HepG2 (cell line): ENCODE results near the gene PRSS53. TPM values are rescaled to one million over a fixed set of nuclear protein-coding genes. Genes with fewer than 3 reads are reported as not detected.
A peak's percentile ranks its signal among the peaks of the same experiment; 100 is the strongest.

Experiments
- ATF7-NPFF ChIP-seq: sonication (generic); formaldehyde crosslinking; IDR thresholded peaks from 2 replicates; pipeline ENCODE4 v1.8.1; 2023; ENCODE audit warnings: mild to moderate bottlenecking, low read depth, missing genetic modification reagents, moderate library complexity
- ATRX ChIP-seq: sonication (generic); formaldehyde crosslinking; IDR thresholded peaks from 2 replicates; pipeline ENCODE4 v1.4.0; 2020; ENCODE audit warnings: missing genetic modification reagents, borderline replicate concordance
- BHLHE40 ChIP-seq: IDR thresholded peaks from 2 replicates; pipeline ENCODE4 v1.6.1; 2011; ENCODE audit warnings: low read length, improper control_type of control experiment
- CBFB ChIP-seq: sonication (generic); formaldehyde crosslinking; IDR thresholded peaks from 2 replicates; pipeline ENCODE4 v1.4.0; 2020; ENCODE audit warnings: missing genetic modification reagents
- HMGXB4 ChIP-seq, 2 experiments: sonication (generic) in 1 of 2; formaldehyde crosslinking in 1 of 2; IDR thresholded peaks; 2 replicates each; pipeline versions ENCODE4 v1.4.0 to v1.6.1; 2018 to 2020; ENCODE audit warnings: missing genetic modification reagents in 2 of 2, borderline replicate concordance in 1 of 2, low read depth in 1 of 2, mild to moderate bottlenecking in 1 of 2, missing biosample characterization in 1 of 2
- KDM1A ChIP-seq: IDR thresholded peaks from 2 replicates; pipeline ENCODE4 v1.6.1; 2016; ENCODE audit warnings: missing compliant biosample characterization
- LCORL ChIP-seq, 2 experiments: fragments of 450-650 bp in 1 of 2; sonication (generic) in 1 of 2; formaldehyde crosslinking in 1 of 2; IDR thresholded peaks; 2 replicates each; pipeline versions ENCODE4 v1.5.0 to v1.6.1; 2017 to 2020; ENCODE audit warnings: antibody characterized with exemption in 1 of 2, missing genetic modification reagents in 1 of 2
- MTF1 ChIP-seq: sonication (generic); formaldehyde crosslinking; IDR thresholded peaks from 2 replicates; pipeline ENCODE4 v1.5.0; 2020; ENCODE audit warnings: missing genetic modification reagents
- NKX3-1 ChIP-seq: sonication (generic); formaldehyde crosslinking; IDR thresholded peaks from 2 replicates; pipeline ENCODE4 v1.5.0; 2020; ENCODE audit warnings: missing genetic modification reagents
- REL ChIP-seq: sonication (generic); formaldehyde crosslinking; conservative IDR thresholded peaks from 2 replicates; pipeline ENCODE4 v1.8.0; 2022; ENCODE audit warnings: mild to moderate bottlenecking, missing genetic modification reagents, moderate library complexity
- SOX6 ChIP-seq, 2 experiments: fragments of 450-650 bp in 1 of 2; sonication (generic) in 1 of 2; formaldehyde crosslinking in 1 of 2; IDR thresholded peaks; 2 replicates each; pipeline versions ENCODE4 v1.4.0 to v1.6.1; 2017 to 2020; ENCODE audit warnings: antibody characterized with exemption in 1 of 2, mild to moderate bottlenecking in 1 of 2, missing genetic modification reagents in 1 of 2
- TARDBP ChIP-seq: sonication (generic); formaldehyde crosslinking; IDR thresholded peaks from 2 replicates; pipeline ENCODE4 v1.8.0; 2022; ENCODE audit warnings: mild to moderate bottlenecking, missing genetic modification reagents
- ZBTB39 ChIP-seq: sonication (generic); formaldehyde crosslinking; IDR thresholded peaks from 2 replicates; pipeline ENCODE4 v1.5.0; 2020; ENCODE audit warnings: missing genetic modification reagents
- ZNF546 ChIP-seq: sonication (generic); formaldehyde crosslinking; conservative IDR thresholded peaks from 2 replicates; pipeline ENCODE4 v1.8.1; 2023; ENCODE audit warnings: mild to moderate bottlenecking, missing genetic modification reagents
- ZNF547 ChIP-seq: sonication (generic); formaldehyde crosslinking; IDR thresholded peaks from 2 replicates; pipeline ENCODE4 v1.5.1; 2020; ENCODE audit warnings: mild to moderate bottlenecking, missing genetic modification reagents
- ZNF704 ChIP-seq: sonication (generic); formaldehyde crosslinking; IDR thresholded peaks from 2 replicates; pipeline ENCODE4 v1.8.1; 2023; ENCODE audit warnings: mild to moderate bottlenecking, inconsistent platforms, moderate library complexity, missing genetic modification reagents, borderline replicate concordance
- ZNF776 ChIP-seq: sonication (generic); formaldehyde crosslinking; IDR thresholded peaks from 2 replicates; pipeline ENCODE4 v1.4.0; 2020; ENCODE audit warnings: mild to moderate bottlenecking, missing genetic modification reagents
- ZNF788 ChIP-seq: sonication (generic); formaldehyde crosslinking; IDR thresholded peaks from 2 replicates; pipeline ENCODE4 v1.5.0; 2020; ENCODE audit warnings: mild to moderate bottlenecking, missing genetic modification reagents, borderline replicate concordance
- polyA plus RNA-seq, 8 experiments: library from polyadenylated mRNA; depleted of rRNA in 3 of 8; stranded (reverse) in 7 of 8; unstranded in 1 of 8; fragments of >200 nt; fragmentation: Illumina TruSeq in 4 of 8; extraction: Trizol in 4 of 8; gene quantifications; 2 replicates each; pipeline versions ENCODE4 v1.2.1 to v1.2.3, GENCODE V29; 2011 to 2016; ENCODE audit warnings: low read depth in 4 of 8, missing spikeins in 1 of 8, mixed read lengths in 1 of 8; ENCODE audit not compliant: insufficient read depth in 1 of 8
- total RNA-seq, 5 experiments: library from RNA; depleted of rRNA; stranded (reverse); fragments of >200 nt; fragmentation: Illumina TruSeq; extraction: Trizol; gene quantifications; 2 replicates each; pipeline ENCODE4 v1.2.3, GENCODE V29; 2016; ENCODE audit warnings: low read depth in 1 of 5

PRSS53 gene
- total and polyA plus RNA-seq, 2 of the 13 experiments (the other 11 are each of a cell fraction or from before 2014, with no cell fraction given), result 2.2 to 7.4 TPM

GRCh38 chr16:31105677-31106213 is 17.0 kb upstream of the PRSS53 start (continued):
- no peak for TF ChIP-seq ATRX (CRISPR knock-in tag)
- peak; percentile 68; the same call in 1 of the 2 replicates for TF ChIP-seq REL
- no peak; the same call in 1 of the 2 replicates for TF ChIP-seq MTF1 (CRISPR knock-in tag)
- peak; percentile 98 for TF ChIP-seq TARDBP (CRISPR knock-in tag)
- TF ChIP-seq ZNF704, result peak; percentile 97
- TF ChIP-seq LCORL (IDR thresholded peaks at IDR 0.05), result no peak
- peak; percentile 96 for TF ChIP-seq LCORL (CRISPR knock-in tag; IDR thresholded peaks at IDR 0.05)
- TF ChIP-seq CBFB (CRISPR knock-in tag), result peak; percentile 96
- peak; percentile 84 to 99 for TF ChIP-seq HMGXB4 (CRISPR knock-in tag; IDR thresholded peaks at IDR 0.05; ENCODE audit: borderline replicate concordance in 1 of 2, low read depth in 1 of 2)
- TF ChIP-seq BHLHE40, result peak; percentile 91
- TF ChIP-seq ZNF547 (CRISPR knock-in tag), result peak; percentile 95
- TF ChIP-seq ZNF788 (CRISPR knock-in tag), result peak; percentile 98
- TF ChIP-seq ATF7-NPFF, result peak; percentile 96
- peak; percentile 98 for TF ChIP-seq ZNF546 (CRISPR knock-in tag)
- peak; percentile 97 for TF ChIP-seq ZNF776
- TF ChIP-seq NKX3-1, result peak; percentile 94; the same call in 1 of the 2 replicates
- TF ChIP-seq KDM1A (CRISPR knock-in tag), result peak; percentile 70; the same call in 1 of the 2 replicates
- TF ChIP-seq ZBTB39 (CRISPR knock-in tag), result peak; percentile 75; the same call in 1 of the 2 replicates
- TF ChIP-seq SOX6 (IDR thresholded peaks at IDR 0.05), result no peak
- TF ChIP-seq SOX6 (CRISPR knock-in tag; IDR thresholded peaks at IDR 0.05), result peak; percentile 95
